GM12864 (cell line): ENCODE results near the gene GDAP2.

Experiments used
- DNase-seq: peaks from one replicate; pipeline ENCODE4 v3.0.0-alpha.2; 2011; ENCODE audit warnings: low read depth
- H3K4me3 ChIP-seq: 2 replicates; pipeline ENCODE4 v1.5.1; 2011; ENCODE audit warnings: mild to moderate bottlenecking, low read depth, low read length, control low read depth
- CTCF ChIP-seq: IDR thresholded peaks from 2 replicates; pipeline ENCODE4 v1.5.1; 2011; ENCODE audit warnings: low read depth, mild to moderate bottlenecking, moderate library complexity, low read length, control low read depth, inconsistent platforms; ENCODE audit errors: missing control alignments

The GDAP2 gene

GRCh38 chr1:117904485-117904884 is 24.9 kb downstream of the GDAP2 start:
- TF ChIP-seq CTCF, result no peak
- no peak overlapping the region for H3K4me3 ChIP-seq
- no peak for DNase-seq

- TF ChIP-seq CTCF, result no peak
- H3K4me3 ChIP-seq, result no peak overlapping the region
- no peak for DNase-seq
These were observed 26.5 kb downstream of the GDAP2 start for GRCh38 chr1:117902944-117903343.

- TF ChIP-seq CTCF, result no peak
These were observed 29.6 kb downstream of the GDAP2 start for GRCh38 chr1:117899801-117900200.

GRCh38 chr1:117897551-117897950 is 31.9 kb downstream of the GDAP2 start:
- no peak for TF ChIP-seq CTCF
- H3K4me3 ChIP-seq, result no peak overlapping the region
- DNase-seq, result no peak

More at GRCh38 chr1:117899801-117900200, 29.6 kb downstream of the GDAP2 start:
- DNase-seq, result no peak
- no peak overlapping the region for H3K4me3 ChIP-seq

- H3K4me3 ChIP-seq, result no peak overlapping the region
- DNase-seq, result peak; percentile 64
- TF ChIP-seq CTCF, result peak; percentile 73
These were observed 33.8 kb downstream of the GDAP2 start for GRCh38 chr1:117895482-117896114.

- TF ChIP-seq CTCF, result no peak
- no peak overlapping the region for H3K4me3 ChIP-seq
These were observed 35.3 kb downstream of the GDAP2 start for GRCh38 chr1:117894078-117894477.

GRCh38 chr1:117892512-117892911 is 36.9 kb downstream of the GDAP2 start:
- no peak for TF ChIP-seq CTCF
- no peak for DNase-seq
- no peak overlapping the region for H3K4me3 ChIP-seq

More at GRCh38 chr1:117894078-117894477, 35.3 kb downstream of the GDAP2 start:
- DNase-seq, result no peak
